Activated T-cell treated with anti-CD3 and anti-CD28 coated beads, Interleukin-2, amount 50 U/mL, for 48 hours (primary cell): ENCODE measurements around the gene TMEM240.
"Not testable (repeated sequence)": the region's sequence is repeated elsewhere in the genome, so short reads cannot be mapped to it uniquely, and the experiment has no call there.

Experiments
- DNase-seq, 2 experiments: peaks; one replicate each; pipeline ENCODE4 v3.0.0-alpha.2; 2020

TMEM240 gene

DNA sequence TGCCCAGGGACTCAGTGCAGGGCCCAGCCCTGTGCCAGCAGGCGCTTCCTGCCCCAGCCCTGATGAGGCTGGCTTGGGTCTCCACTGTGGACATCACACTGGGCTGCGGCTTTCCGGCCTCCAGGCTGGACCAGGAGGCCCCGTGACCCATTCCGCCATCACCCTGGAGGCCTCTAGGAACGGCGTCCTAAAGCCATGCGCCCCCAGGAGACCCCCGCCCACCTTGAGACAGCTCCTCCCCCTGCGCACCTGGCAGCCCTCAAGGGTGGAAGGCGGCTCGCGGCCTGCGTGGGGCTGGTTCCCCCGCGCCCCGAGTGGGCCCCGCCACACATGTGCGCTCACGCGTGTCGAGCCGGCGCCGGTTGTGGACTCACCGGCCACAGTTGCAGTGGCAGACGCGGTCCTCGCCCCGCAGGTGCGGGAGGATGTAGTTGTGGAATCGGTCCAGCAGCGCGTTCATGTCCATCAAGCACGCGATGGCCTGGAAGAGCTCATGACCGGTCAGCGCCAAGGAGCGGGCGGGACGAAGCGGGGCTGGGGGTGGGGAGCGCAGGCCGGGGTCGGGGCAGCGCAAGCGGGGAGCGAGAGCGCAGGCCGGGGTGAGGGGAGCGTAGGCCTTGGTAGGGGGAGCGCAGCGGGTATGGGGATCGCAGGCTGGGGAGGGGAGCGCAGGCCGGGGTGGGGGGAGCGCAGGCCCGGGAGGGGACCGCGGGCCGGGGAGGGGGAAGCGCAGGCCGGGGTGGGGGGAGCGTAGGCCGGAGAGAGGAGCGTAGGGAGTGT is 924 bp downstream of the TMEM240 start:
- DNase-seq = no peak

- DNase-seq = no peak
Measured at GRCh38 chr1:1538989-1539309, 1.5 kb downstream of the TMEM240 start.

GRCh38 chr1:1538334-1538733 is 2.1 kb downstream of the TMEM240 start:
- DNase-seq = no peak

- no peak for DNase-seq
Measured at GRCh38 chr1:1537626-1538250, 2.7 kb downstream of the TMEM240 start.

- no peak for DNase-seq
Measured at GRCh38 chr1:1536938-1537546, 3.4 kb downstream of the TMEM240 start.

- DNase-seq = no peak
Measured at GRCh38 chr1:1536019-1536937, 4.1 kb downstream of the TMEM240 start.

GRCh38 chr1:1535201-1536018 is 5.0 kb downstream of the TMEM240 start:
- no peak for DNase-seq

GRCh38 chr1:1534401-1535154 is 5.8 kb downstream of the TMEM240 start:
- DNase-seq = no peak

GRCh38 chr1:1533894-1534291 is 6.5 kb downstream of the TMEM240 start:
- DNase-seq = not testable (repeated sequence)

GRCh38 chr1:1533176-1533893 is 7.1 kb downstream of the TMEM240 start:
- not testable (repeated sequence) for DNase-seq

DNA sequence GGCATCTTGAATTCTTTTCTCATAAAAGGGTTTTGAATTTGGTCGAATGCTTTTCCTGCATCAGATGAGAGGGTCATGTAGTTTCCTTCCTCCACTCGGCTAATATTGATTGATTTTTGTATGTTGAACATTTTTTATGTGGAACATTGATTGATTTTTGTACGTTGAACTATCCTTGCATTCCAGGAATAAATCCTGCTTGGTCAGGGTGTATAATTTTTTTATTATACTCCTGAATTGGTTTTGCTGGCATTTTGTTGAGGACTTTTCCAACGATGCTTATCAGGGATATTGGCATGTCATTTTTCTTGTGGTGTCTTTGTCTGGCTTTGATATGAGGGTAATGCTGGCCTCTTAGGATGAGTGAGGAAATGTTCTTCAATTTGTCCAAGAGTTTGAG is 8.5 kb downstream of the TMEM240 start:
- DNase-seq = no peak

GRCh38 chr1:1529936-1530335 is 10.5 kb downstream of the TMEM240 start:
- DNase-seq = no peak

DNA sequence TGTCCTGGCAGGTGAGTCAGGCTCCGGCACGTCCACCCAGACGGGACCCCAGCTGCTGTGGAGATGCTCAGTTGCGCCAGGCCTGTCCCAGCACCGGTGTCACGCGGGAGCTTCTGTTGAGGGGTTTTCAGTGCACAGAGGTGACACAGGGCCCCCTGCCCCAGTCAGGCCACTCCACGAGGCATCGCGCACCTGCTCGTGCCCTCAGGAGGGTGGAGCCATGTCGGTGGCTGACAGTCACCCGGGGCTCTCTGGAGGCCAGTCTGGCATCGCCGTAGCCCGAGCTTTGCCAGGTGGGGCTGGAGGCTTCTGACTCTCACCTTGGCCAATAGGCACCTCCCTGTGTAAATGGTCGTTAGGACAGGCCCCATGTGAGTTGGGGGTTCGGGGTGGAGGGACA is 11.1 kb downstream of the TMEM240 start:
- no peak for DNase-seq

DNA sequence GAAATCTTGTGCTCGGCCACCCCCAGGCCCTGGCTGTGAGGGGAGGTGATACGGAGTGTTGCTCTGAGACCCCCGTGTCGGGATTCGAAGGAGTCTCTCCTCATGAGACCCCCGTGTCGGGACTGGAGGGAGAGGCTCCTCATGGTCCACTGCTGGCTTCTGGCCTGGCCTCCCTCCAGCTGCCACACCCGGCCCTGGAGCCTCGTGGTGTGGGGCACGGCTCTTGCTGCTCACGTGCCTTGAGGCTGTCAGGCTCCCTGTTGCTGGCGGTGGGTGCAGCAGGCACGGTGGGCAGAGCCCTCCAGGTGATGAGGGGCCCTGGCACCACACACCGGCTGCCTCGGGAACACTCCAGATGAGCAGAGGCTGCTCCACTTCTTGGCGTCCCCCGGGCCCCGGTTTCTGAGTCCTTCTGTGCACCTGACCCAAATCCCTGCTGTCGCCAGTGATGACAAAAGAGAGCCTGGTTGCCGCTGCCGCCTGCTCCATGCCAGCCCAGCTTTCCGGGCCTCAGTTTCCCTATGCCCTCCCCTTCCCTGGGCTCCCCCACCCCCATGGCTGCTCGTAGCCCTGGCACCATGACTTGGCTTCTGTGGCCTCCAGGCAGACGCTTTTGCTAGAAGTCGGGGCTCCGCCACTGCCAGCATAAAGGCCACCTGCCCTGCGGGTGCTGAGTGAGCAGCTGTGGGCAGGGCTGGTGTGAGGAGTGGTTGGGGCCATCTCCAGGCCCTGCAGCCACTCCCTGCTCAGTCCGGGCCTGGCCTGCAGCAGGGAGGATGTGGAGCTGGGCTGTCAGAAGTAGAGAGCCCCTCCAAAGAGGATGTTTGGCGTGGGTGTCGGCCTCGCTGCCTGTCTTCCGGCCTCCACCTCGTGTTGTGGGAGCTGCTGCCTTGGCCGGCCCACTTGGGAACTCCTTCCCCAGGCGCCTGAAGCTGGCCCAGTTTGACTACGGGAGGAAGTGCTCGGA is 11.8 kb downstream of the TMEM240 start:
- no peak for DNase-seq

- DNase-seq = no peak
Measured at GRCh38 chr1:1527092-1527816, 13.2 kb downstream of the TMEM240 start.

DNA sequence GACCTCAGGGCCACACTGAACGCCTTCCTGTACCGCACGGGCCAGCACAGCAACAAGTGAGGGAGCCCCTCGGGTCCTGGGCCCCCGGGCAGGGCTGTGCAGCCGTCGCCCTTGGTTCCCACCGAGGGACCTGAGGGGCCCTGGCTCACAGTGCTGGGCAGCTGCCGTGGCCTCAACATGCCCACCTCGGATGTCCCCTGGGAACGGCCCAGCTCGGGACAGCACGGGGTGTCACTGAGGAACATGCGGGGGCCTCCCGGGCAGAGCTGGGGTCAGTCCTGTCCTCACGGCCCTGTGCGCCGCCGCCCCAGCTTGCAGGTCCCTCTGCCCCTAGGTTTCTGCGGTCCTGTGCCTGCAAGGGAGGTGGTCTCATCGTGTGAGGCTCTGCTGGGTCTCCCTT is 13.9 kb downstream of the TMEM240 start:
- DNase-seq = not testable (repeated sequence)

- DNase-seq = not testable (repeated sequence)
Measured at GRCh38 chr1:1524750-1525383, 15.6 kb downstream of the TMEM240 start.

- not testable (repeated sequence) for DNase-seq
Measured at GRCh38 chr1:1523651-1524050, 16.8 kb downstream of the TMEM240 start.
